ENCODE data around the gene OSBPL1A.

- no peak for TF ChIP-seq CHD2 (IDR thresholded peaks at IDR 0.05; ENCODE audit: low read length, partially characterized antibody)
- no peak for TF ChIP-seq REST (IDR thresholded peaks at IDR 0.05)
- TF ChIP-seq CTCF (IDR thresholded peaks at IDR 0.05) = no peak
- TF ChIP-seq BHLHE40 (IDR thresholded peaks at IDR 0.05; ENCODE audit: low read depth, low read length) = no peak
- no peak for TF ChIP-seq JUN (IDR thresholded peaks at IDR 0.05)
- TF ChIP-seq EP300 (IDR thresholded peaks at IDR 0.05) = no peak
- no peak for TF ChIP-seq SMC3 (IDR thresholded peaks at IDR 0.05)
Observed at GRCh38 chr18:24239341-24239740, 158.3 kb downstream of the OSBPL1A start.
